Measurements from ENCODE around the gene TECTA. TPM values are rescaled to one million over a fixed set of nuclear protein-coding genes. Genes with fewer than 3 reads are reported as not detected.

Gene TECTA
- total and polyA plus RNA-seq, 2 of the 8 experiments (the other 6 are each of a cell fraction or from before 2014, with no cell fraction given): 0.59 to 1.0 TPM

GRCh38 chr11:121099885-121100284 lies 1.2 kb upstream of the TECTA start:
- Histone ChIP-seq H3K18ac (ENCODE audit: extremely low read depth, low read length) (no peak overlapping the region), H3K9ac (replicated peaks in 1 of 4; ENCODE audit: extremely low read depth in 1 of 4, low read depth in 3 of 4, low read length in 3 of 4) (no peak overlapping the region), H3K36me3 (ENCODE audit: control insufficient read depth in 2 of 4, insufficient read depth in 4 of 4, low read length in 3 of 4) (no peaks in the 10 kb centered on the region), H4K5ac (ENCODE audit: insufficient read length, low read depth, low read length) (no peak overlapping the region), H3K27me3 (replicated peaks in 1 of 4; ENCODE audit: control insufficient read depth in 3 of 4, extremely low read depth in 1 of 4, insufficient read depth in 3 of 4, low read length in 3 of 4) (no peaks in the 10 kb centered on the region), H4K20me1 (replicated peaks in 1 of 2; ENCODE audit: control insufficient read depth in 1 of 2, insufficient read depth in 2 of 2, low read length in 2 of 2) (no peaks in the 10 kb centered on the region), H2BK15ac (ENCODE audit: low read length) (no peak overlapping the region), H3K4me3 (ENCODE audit: extremely low read depth in 1 of 4, insufficient read depth in 2 of 4, low read depth in 3 of 4, low read length in 4 of 4) (no peak overlapping the region), H2BK20ac (ENCODE audit: low read length) (no peak overlapping the region), H4K91ac (replicated peaks; ENCODE audit: insufficient read length, low read length) (no peak overlapping the region), H3K4ac (replicated peaks; ENCODE audit: insufficient read length, low read depth, low read length) (no peak overlapping the region), H3K14ac (ENCODE audit: insufficient read length) (no peak overlapping the region), H2BK120ac (replicated peaks; ENCODE audit: low read depth, low read length) (no peak overlapping the region), H3K4me1 (replicated peaks in 1 of 4; ENCODE audit: control insufficient read depth in 3 of 4, insufficient read depth in 4 of 4, low read length in 3 of 4) (peaks cover 0 to 3% (median 1%) of the 10 kb centered on the region in 4 experiments; a peak in 3 of 7 replicates), H2BK5ac (ENCODE audit: low read depth, low read length) (no peak overlapping the region), H2BK12ac (ENCODE audit: low read depth, low read length) (no peak overlapping the region), H3K4me2 (ENCODE audit: insufficient read depth in 1 of 2, low read depth in 2 of 2, low read length in 2 of 2) (no peak overlapping the region), H3K79me1 (ENCODE audit: low read depth, low read length) (no peaks in the 10 kb centered on the region), H3K79me2 (ENCODE audit: control insufficient read depth in 1 of 2, insufficient read depth in 2 of 2, low read length in 2 of 2) (no peaks in the 10 kb centered on the region), H3K9me3 (ENCODE audit: insufficient read depth in 2 of 2, low read depth in 1 of 2, low read length in 1 of 2) (no peaks in the 10 kb centered on the region), H2AFZ (ENCODE audit: low read length) (no peak overlapping the region), H4K8ac (ENCODE audit: extremely low read depth, insufficient read depth, low read length) (no peak overlapping the region), H3K56ac (replicated peaks; ENCODE audit: insufficient read length, low read depth, low read length) (no peak overlapping the region), H3K27ac (ENCODE audit: low read depth, low read length) (no peak overlapping the region), H3K23me2 (ENCODE audit: low read depth, low read length) (no peaks in the 10 kb centered on the region), H2AK5ac (ENCODE audit: low read depth, low read length) (no peak overlapping the region), H3K23ac (ENCODE audit: insufficient read length) (no peak overlapping the region)
- CTCF ChIA-PET (ENCODE audit: partially characterized antibody): interaction anchor here (1.0 kb wide), 1 partner anchor 15 kb away, joined by 3 read pairs; no protein-coding TSS in a partner anchor
- DNase-seq (ENCODE audit: low read depth in 1 of 2, low spot score in 2 of 2) (no peak), FAIRE-seq (no peak)
- POLR2A ChIA-PET (ENCODE audit: partially characterized antibody): interaction anchor here (1.3 kb wide), 1 partner anchor 15 kb away, joined by 3 read pairs; no protein-coding TSS in a partner anchor
- TF ChIP-seq USF2 (IDR thresholded peaks at IDR 0.05; ENCODE audit: low read length): no peak
- no peak for TF ChIP-seq GTF2F1 (IDR thresholded peaks at IDR 0.05; ENCODE audit: borderline replicate concordance, low read depth, low read length)
- no peak for TF ChIP-seq HDAC2 (IDR thresholded peaks at IDR 0.05; ENCODE audit: borderline replicate concordance in 1 of 2, low read depth in 2 of 2, low read length in 2 of 2)
- TF ChIP-seq RXRA (IDR thresholded peaks at IDR 0.05; ENCODE audit: insufficient read depth, low read depth, low read length): no peak
- TF ChIP-seq EZH2 (IDR thresholded peaks at IDR 0.05; ENCODE audit: low read depth, low read length, severe bottlenecking): no peak
- TF ChIP-seq KDM5A (IDR thresholded peaks at IDR 0.05; ENCODE audit: low read length): no peak
- no peak for TF ChIP-seq BACH1 (IDR thresholded peaks at IDR 0.05; ENCODE audit: low read length)
- WGBS, 2 experiments (ENCODE audit: extremely low coverage in 1 of 2, insufficient coverage in 1 of 2, insufficient read length in 1 of 2, insufficient replicate concordance in 2 of 2, low coverage in 1 of 2, low lambda C conversion rate in 2 of 2, missing lambda C conversion rate in 1 of 2): 78% methylated on average over 4 of the region's 4 CpGs; no CpG with 5 or more reads in 1 of the 2 experiments

All from H1 (cell line).